ENCODE results near the gene STK11.

The STK11 gene

DNA sequence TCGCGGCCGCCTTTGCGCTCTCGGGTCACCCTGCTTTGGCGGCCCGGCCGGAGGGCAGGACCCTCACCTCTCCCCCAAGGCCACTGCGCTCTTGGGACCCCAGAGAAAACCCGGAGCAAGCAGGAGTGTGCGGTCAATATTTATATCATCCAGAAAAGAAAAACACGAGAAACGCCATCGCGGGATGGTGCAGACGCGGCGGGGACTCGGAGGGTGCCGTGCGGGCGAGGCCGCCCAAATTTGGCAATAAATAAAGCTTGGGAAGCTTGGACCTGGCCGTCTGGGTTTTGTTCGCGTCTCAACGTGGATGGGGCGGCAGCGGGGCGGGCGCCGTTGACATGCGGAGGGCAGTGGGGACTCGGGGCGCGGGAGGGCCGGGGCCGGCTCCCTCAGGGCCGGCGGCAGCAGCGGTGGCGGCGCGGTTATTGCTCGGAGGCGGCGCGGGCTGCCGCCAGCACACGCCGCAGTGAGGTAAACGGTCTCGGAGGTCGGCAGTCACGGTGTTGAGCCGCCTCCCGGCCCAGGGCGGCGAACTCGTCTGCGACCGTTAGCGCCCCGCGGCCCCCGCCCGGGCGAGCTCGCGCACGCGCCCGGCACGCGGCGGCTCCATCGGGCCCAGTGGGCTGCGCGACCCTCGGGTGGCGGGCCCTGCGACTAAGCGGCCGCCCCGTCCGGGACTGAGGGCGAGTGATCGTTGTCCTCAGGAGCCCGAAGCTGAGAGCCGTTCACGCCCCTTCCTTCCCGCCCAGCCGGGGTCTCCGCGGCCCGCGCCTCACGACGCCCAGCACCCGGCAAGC lies 22.8 kb downstream of the STK11 start:
- no peak overlapping the region for H3K4me3 ChIP-seq
- intact Hi-C loops (cut with DNase I; ENCODE audit: low total_unique reads): no loop called here
- TF ChIP-seq, protein P1, sequence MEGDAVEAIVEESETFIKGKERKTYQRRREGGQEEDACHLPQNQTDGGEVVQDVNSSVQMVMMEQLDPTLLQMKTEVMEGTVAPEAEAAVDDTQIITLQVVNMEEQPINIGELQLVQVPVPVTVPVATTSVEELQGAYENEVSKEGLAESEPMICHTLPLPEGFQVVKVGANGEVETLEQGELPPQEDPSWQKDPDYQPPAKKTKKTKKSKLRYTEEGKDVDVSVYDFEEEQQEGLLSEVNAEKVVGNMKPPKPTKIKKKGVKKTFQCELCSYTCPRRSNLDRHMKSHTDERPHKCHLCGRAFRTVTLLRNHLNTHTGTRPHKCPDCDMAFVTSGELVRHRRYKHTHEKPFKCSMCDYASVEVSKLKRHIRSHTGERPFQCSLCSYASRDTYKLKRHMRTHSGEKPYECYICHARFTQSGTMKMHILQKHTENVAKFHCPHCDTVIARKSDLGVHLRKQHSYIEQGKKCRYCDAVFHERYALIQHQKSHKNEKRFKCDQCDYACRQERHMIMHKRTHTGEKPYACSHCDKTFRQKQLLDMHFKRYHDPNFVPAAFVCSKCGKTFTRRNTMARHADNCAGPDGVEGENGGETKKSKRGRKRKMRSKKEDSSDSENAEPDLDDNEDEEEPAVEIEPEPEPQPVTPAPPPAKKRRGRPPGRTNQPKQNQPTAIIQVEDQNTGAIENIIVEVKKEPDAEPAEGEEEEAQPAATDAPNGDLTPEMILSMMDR (IDR thresholded peaks at IDR 0.05): no peak
- no peak for DNase-seq
- H3K27ac ChIP-seq: no peak overlapping the region
- H3K27me3 ChIP-seq: no peaks in the 10 kb centered on the region
- no peaks in the 10 kb centered on the region for H3K9me3 ChIP-seq
- H3K36me3 ChIP-seq: peaks cover 28 to 55% (median 46%) of the 10 kb centered on the region in 3 donors
- peaks cover 0 to 13% (median 4%) of the 10 kb centered on the region in 4 donors for H3K4me1 ChIP-seq

DNA sequence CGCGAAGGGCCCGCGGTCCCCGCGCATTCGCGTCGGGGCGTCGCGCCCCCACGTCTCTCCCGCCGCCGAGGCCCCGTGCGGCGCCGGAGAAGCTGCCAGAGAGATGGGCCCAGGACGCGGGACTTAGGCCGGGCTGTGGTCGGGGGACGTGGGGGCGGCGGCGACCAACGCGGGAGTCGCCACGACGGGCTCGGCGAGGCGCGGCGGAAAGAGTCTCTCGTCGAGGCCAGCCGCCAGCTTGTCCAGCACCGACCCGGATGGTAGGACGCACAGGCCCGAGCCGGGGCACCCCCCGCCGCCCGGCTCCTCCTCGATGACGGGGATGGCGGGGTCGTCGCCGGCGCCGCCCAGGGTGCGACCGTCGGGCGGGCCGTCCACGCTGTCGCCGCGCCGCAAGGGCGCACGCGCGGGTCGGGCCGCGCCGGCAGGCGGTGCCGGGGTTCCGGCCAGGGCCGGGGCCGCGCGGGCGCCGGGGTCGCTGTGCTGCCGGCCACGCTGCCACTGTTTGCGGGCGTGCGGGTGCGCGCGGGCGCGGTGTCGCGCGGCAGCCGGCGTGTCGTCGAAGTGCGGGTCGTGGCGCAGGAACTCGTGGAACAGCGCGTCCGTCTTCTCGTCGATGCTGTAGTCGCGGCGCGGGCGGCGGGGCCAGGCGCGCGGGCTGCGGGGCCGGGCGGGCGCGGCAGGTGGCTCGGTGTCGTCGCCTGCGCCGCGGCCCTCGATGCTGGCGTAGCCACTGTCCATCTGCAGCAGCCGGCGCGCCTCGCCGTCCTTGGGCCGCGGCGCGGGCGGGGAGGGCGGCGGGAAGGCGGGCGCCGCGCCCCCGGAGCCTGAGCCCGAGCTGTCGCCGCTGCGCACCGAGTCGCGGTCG lies 23.7 kb downstream of the STK11 start:
- H3K9me3 ChIP-seq: no peaks in the 10 kb centered on the region
- peaks cover 0 to 11% (median 4%) of the 10 kb centered on the region in 4 donors for H3K4me1 ChIP-seq
- intact Hi-C loops (cut with DNase I; ENCODE audit: low total_unique reads): no loop called here
- peaks cover 22 to 45% (median 37%) of the 10 kb centered on the region in 3 donors for H3K36me3 ChIP-seq
- no peaks in the 10 kb centered on the region for H3K27me3 ChIP-seq
- TF ChIP-seq, protein P1 (IDR thresholded peaks at IDR 0.05): no peak
- no peak overlapping the region for H3K4me3 ChIP-seq
- DNase-seq: no peak
- no peak overlapping the region for H3K27ac ChIP-seq

DNA sequence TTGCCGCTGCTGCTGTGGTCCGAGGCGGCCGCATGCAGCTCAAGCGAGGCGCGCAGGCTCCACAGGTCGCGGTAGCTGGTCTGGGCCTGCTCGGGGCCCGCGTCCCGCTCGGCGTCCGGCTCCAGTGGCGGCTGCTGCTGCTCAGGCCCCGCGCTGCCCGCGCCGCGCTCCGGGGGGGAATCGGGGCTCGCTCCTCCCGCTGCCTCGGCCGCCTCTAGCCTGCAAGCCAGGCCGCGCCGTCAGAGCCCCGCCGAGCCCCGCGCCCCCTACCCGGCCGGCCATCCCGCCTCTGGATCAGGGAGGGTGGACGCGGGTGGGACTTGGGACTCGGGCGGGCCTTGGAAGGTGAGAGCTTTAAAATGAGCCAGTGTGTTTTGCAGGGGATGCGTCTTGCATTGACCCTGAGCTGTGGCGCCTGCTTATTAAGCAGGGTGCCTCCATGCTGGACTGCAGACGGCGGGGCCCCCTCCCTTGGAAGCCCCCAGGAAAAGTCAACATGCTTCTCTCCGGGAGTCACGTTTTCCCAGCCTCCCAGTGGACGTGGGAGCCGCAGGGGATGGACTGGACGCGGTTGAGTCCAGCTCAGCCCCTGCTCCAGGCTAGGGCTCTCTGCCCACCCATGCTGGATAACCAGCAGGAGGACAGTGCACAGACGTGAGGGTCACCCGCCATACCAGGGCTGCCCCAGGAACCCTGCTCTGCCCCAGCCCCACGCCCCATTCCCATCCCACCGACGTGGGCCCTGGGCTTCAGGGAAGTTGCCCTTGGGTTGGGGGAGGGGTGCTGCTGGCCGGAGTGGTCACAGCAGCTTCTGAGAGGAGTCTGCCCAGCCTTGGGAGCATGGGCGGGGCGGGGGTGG lies 24.6 kb downstream of the STK11 start:
- intact Hi-C loops (cut with DNase I; ENCODE audit: low total_unique reads): no loop called here
- H3K4me3 ChIP-seq: no peak overlapping the region
- H3K27me3 ChIP-seq: no peaks in the 10 kb centered on the region
- TF ChIP-seq, protein P1 (IDR thresholded peaks at IDR 0.05): no peak
- H3K4me1 ChIP-seq: peaks cover 0 to 11% (median 4%) of the 10 kb centered on the region in 4 donors
- H3K36me3 ChIP-seq: peaks cover 22 to 37% (median 29%) of the 10 kb centered on the region in 3 donors
- no peak for DNase-seq
- no peak overlapping the region for H3K27ac ChIP-seq
- H3K9me3 ChIP-seq: no peaks in the 10 kb centered on the region

DNA sequence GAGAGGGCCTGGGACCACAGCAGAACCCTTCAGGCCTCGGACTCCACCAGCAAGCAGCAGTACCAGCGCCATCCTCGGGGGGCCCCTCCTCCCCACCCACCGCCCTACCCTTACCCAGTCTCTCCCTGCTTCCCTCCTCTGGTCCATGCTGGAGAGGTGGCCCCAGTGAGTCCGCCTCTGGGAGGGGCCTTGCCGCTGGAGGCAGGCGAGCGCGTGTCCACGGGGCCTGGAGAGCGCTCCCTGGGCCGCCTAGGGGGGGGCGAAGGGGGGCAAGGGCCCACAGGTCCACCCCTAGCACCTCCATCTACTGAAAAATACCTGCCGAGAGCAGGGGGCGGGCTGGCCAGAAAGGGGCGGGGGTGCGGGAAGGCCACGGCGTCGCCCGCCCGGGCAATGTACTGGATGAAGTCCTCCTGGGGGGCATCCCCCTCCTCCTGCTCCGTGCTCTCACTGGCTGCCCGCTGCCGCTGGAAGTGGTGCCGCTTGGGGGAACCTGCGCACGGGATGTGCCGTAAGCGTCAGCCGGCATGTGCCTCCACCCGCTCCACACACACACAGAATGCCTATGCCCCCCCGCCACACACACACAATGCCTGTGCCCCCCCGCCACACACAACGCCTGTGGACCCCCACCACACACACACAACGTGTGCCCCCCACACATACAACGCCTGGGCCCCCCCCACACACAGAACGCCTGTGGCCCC lies 25.4 kb downstream of the STK11 start:
- DNase-seq: no peak
- Histone ChIP-seq H3K4me1 (peaks cover 0 to 11% (median 4%) of the 10 kb centered on the region in 4 donors), H3K4me3 (no peak overlapping the region), H3K9me3 (no peaks in the 10 kb centered on the region), H3K27me3 (no peaks in the 10 kb centered on the region), H3K36me3 (peaks cover 18 to 29% (median 23%) of the 10 kb centered on the region in 3 donors), H3K27ac (no peak overlapping the region)
- intact Hi-C loops (cut with DNase I; ENCODE audit: low total_unique reads): no loop called here
- TF ChIP-seq, protein P1 (IDR thresholded peaks at IDR 0.05): no peak
